ENCODE data around the gene SPACA6.

- TF ChIP-seq CTCF (IDR thresholded peaks at IDR 0.05; ENCODE audit: poor library complexity), result no peak
- TF ChIP-seq EZH2 (IDR thresholded peaks at IDR 0.05; ENCODE audit: borderline replicate concordance), result no peak
Measured at GRCh38 chr19:51690454-51691073, 2.6 kb upstream of the SPACA6 start.

Measured in hepatocyte (in vitro differentiated cells).